GM08714 (cell line): ENCODE measurements around the gene TCF7L2.

Experiments used
- H3K4me3 ChIP-seq: fragments of 200-500 bp; sonication (Bioruptor generic); 2 replicates; pipeline ENCODE4 v1.5.1; 2014; ENCODE audit warnings: mild to moderate bottlenecking, low read length, inconsistent platforms
- ZNF274 ChIP-seq: IDR thresholded peaks from 2 replicates; pipeline ENCODE4 v1.6.1; 2012; ENCODE audit warnings: mild to moderate bottlenecking, low read depth, low read length

The TCF7L2 gene

GRCh38 chr10:113126229-113127201, 176.5 kb downstream of the TCF7L2 start:
- no peak for TF ChIP-seq ZNF274
- H3K4me3 ChIP-seq, result peak overlapping the region; percentile 15; the same call in 1 of the 2 replicates

GRCh38 chr10:113127261-113127900, 177.3 kb downstream of the TCF7L2 start:
- no peak overlapping the region for H3K4me3 ChIP-seq
- TF ChIP-seq ZNF274, result no peak

GRCh38 chr10:113127901-113128283, 177.8 kb downstream of the TCF7L2 start:
- no peak for TF ChIP-seq ZNF274
- H3K4me3 ChIP-seq, result no peak overlapping the region

- no peak overlapping the region for H3K4me3 ChIP-seq
- TF ChIP-seq ZNF274, result no peak
These were observed 178.5 kb downstream of the TCF7L2 start for GRCh38 chr10:113128450-113129070.

- H3K4me3 ChIP-seq, result no peak overlapping the region
- no peak for TF ChIP-seq ZNF274
These were observed 179.1 kb downstream of the TCF7L2 start for GRCh38 chr10:113129117-113129516.

DNA sequence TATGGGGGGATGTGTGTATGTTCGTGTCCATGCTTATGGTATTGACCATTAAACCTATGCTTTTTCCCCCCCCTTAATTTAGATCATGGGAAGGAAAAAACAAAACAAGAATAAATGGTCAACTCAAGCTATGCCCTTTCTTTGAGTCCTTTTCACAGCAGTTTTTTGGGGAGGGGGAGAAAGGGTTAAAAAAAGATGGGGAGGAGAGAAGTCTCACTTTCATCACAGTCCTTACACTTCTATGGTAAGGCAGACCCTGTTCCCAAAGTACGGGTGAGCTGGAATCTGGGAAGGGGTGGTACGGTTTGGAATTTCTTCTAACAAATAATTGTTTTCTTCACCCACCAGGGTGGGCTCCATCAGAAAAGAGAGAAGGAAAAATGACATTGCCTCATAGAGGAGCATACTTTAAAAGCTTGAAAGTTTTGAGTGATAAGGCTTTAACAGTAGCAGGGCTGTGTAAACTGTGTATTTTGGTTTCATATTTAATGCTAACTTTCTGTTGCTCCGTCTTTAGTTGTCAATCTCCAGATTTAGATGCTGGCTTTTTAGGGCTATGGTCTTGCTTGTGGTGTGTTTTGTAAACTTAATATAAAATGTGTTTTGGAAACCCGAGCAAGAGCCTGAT, 180.1 kb downstream of the TCF7L2 start:
- H3K4me3 ChIP-seq, result no peak overlapping the region
- no peak for TF ChIP-seq ZNF274

DNA sequence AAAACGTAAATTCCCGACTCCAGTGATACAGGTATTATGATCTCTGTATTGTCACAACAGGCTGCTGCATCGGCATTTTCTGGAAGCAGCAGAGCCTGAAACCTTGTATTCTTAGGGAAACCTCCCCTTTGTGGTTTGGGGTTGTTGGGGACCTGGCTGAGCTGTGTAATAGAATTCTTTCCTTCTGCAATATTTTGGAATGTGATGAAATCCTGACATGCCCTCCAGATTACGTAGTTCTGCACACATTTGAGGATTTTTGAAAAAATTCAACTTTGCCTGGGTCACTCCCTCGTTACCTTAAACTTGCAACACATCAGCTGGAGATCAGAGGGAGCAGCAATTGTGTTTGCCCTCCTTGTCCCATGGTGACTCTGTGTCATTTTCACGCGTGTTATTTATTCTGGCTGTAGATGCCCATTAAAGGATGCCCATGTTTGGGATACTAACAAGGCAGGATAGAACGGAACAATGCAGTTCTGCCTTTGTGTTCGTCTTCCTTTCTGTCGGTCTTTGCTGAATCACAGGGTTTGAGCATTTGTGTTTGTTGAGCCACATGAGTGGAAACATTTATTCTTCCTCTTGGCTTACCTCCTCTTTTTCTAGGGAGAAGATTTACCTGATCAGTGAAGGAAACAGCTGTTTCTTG, 181.7 kb downstream of the TCF7L2 start:
- H3K4me3 ChIP-seq, result no peak overlapping the region
- TF ChIP-seq ZNF274, result no peak

GRCh38 chr10:113132591-113133121, 182.6 kb downstream of the TCF7L2 start:
- H3K4me3 ChIP-seq, result no peak overlapping the region

GRCh38 chr10:113133497-113134115, 183.6 kb downstream of the TCF7L2 start:
- TF ChIP-seq ZNF274, result no peak
- H3K4me3 ChIP-seq, result no peak overlapping the region

More at GRCh38 chr10:113132591-113133121, 182.6 kb downstream of the TCF7L2 start:
- no peak for TF ChIP-seq ZNF274

DNA sequence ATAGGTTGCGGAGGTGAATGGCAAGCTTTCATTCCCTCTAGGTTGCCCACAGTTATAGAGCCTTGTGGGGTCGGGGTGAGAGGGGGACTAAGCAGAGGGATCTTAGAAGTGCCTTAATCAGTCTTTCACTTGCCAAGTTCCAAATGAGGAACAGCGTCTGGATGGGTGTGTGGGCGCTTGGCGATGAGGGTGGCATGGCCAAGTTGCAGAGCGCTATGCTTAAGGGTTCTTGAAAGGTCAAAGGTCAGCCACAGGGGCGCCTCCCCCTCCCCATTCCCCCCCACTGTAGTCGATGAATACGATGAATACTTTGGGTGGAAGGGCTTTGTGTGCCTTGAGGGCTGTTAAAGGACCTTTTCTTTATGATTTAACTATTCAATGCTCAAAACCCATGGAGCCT, 185.0 kb downstream of the TCF7L2 start:
- H3K4me3 ChIP-seq, result no peak overlapping the region
- TF ChIP-seq ZNF274, result no peak

GRCh38 chr10:113137941-113138685, 188.1 kb downstream of the TCF7L2 start:
- H3K4me3 ChIP-seq, result no peak overlapping the region
- TF ChIP-seq ZNF274, result no peak

- no peak overlapping the region for H3K4me3 ChIP-seq
- no peak for TF ChIP-seq ZNF274
These were observed 189.0 kb downstream of the TCF7L2 start for GRCh38 chr10:113138937-113139585.
